Vagina (tissue), 2 donors: Measurements from ENCODE around the gene CCDC148. TPM values are rescaled to one million over a fixed set of nuclear protein-coding genes. Genes with fewer than 3 reads are reported as not detected.

ENCODE experiments used
- DNase-seq, 2 donors: peaks; one replicate each; pipeline ENCODE4 v3.0.0-alpha.2; 2017; ENCODE audit errors: extremely low spot score in 2 of 2
- H3K27ac ChIP-seq: fragments of 200-600 bp; sonication (generic); one replicate; pipeline ENCODE4 v1.5.1; 2019
- H3K27me3 ChIP-seq: fragments of 200-600 bp; sonication (generic); one replicate; pipeline ENCODE4 v1.5.1; 2019
- H3K36me3 ChIP-seq, 2 donors: fragments of 200-600 bp; sonication (generic); one replicate each; pipeline ENCODE4 v1.5.1; 2017 to 2019
- H3K4me1 ChIP-seq: fragments of 200-600 bp; sonication (generic); one replicate; pipeline ENCODE4 v1.5.1; 2019
- H3K4me3 ChIP-seq, 2 donors: fragments of 200-600 bp; sonication (generic); 1 replicate in 1 of 2; 2 replicates in 1 of 2; pipeline ENCODE4 v1.5.1; 2016 to 2019
- H3K9me3 ChIP-seq: fragments of 200-600 bp; sonication (generic); one replicate; pipeline ENCODE4 v1.5.1; 2019
- CTCF ChIP-seq, 3 experiments: fragments of 450-650 bp in 2 of 3; fragments of 200-600 bp in 1 of 3; sonication (generic) in 1 of 3; IDR thresholded peaks; one replicate each; pipeline ENCODE4 v1.5.1; 2017 to 2019; ENCODE audit warnings: antibody characterized with exemption in 3 of 3, mild to moderate bottlenecking in 2 of 3, moderate library complexity in 2 of 3
- POLR2A ChIP-seq, 2 donors: fragments of 450-650 bp; IDR thresholded peaks; one replicate each; pipeline ENCODE4 v1.6.1; 2017; ENCODE audit warnings: antibody characterized with exemption in 2 of 2, mild to moderate bottlenecking in 2 of 2, moderate library complexity in 2 of 2
- POLR2AphosphoS5 ChIP-seq, 2 donors: sonication (generic); formaldehyde crosslinking; IDR thresholded peaks; one replicate each; pipeline ENCODE4 v1.9.0; 2017; ENCODE audit warnings: antibody characterized with exemption in 2 of 2, mild to moderate bottlenecking in 2 of 2, low read depth in 1 of 2; ENCODE audit not compliant: insufficient read depth in 1 of 2
- intact Hi-C: fragments of 100-400 bp; cut with DNase I; formaldehyde crosslinking; loops from one replicate; pipeline ENCODE4 v1.15.1; 2023
- total RNA-seq: library from RNA; depleted of rRNA; stranded (reverse); fragments of >200 nt; gene quantifications from one replicate; pipeline ENCODE4 v1.2.3, GENCODE V29; 2016

Gene CCDC148
- total RNA-seq, 1 donor from 2014 or later: not detected

- Histone ChIP-seq H3K9me3 (no peaks in the 10 kb centered on the region), H3K4me1 (no peaks in the 10 kb centered on the region), H3K27me3 (no peaks in the 10 kb centered on the region), H3K27ac (no peak overlapping the region), H3K4me3 (no peak overlapping the region), H3K36me3 (no peaks in the 10 kb centered on the region)
- intact Hi-C loops: no loop called here
- TF ChIP-seq POLR2A (IDR thresholded peaks at IDR 0.05) (no peak), CTCF (IDR thresholded peaks at IDR 0.05) (no peak), POLR2AphosphoS5 (IDR thresholded peaks at IDR 0.05; ENCODE audit: insufficient read depth in 1 of 2, low read depth in 1 of 2) (no peak)
- no peak for DNase-seq
Measured at GRCh38 chr2:158380746-158381145, 75.8 kb downstream of the CCDC148 start.

- H3K9me3 ChIP-seq: no peaks in the 10 kb centered on the region
- no peak for DNase-seq
- TF ChIP-seq CTCF (IDR thresholded peaks at IDR 0.05) (no peak), POLR2A (IDR thresholded peaks at IDR 0.05) (no peak), POLR2AphosphoS5 (IDR thresholded peaks at IDR 0.05; ENCODE audit: insufficient read depth in 1 of 2, low read depth in 1 of 2) (no peak)
- H3K27ac ChIP-seq: no peak overlapping the region
- intact Hi-C loops: no loop called here
- no peak overlapping the region for H3K4me3 ChIP-seq
- no peaks in the 10 kb centered on the region for H3K4me1 ChIP-seq
- H3K27me3 ChIP-seq: no peaks in the 10 kb centered on the region
- no peaks in the 10 kb centered on the region for H3K36me3 ChIP-seq
Measured at GRCh38 chr2:158378926-158379325, 77.6 kb downstream of the CCDC148 start.

- H3K27ac ChIP-seq: no peak overlapping the region
- intact Hi-C loops: no loop called here
- TF ChIP-seq POLR2A (IDR thresholded peaks at IDR 0.05) (no peak), CTCF (IDR thresholded peaks at IDR 0.05) (no peak), POLR2AphosphoS5 (IDR thresholded peaks at IDR 0.05; ENCODE audit: insufficient read depth in 1 of 2, low read depth in 1 of 2) (no peak)
- no peaks in the 10 kb centered on the region for H3K36me3 ChIP-seq
- H3K4me3 ChIP-seq: no peak overlapping the region
- no peak for DNase-seq
- H3K27me3 ChIP-seq: no peaks in the 10 kb centered on the region
- H3K4me1 ChIP-seq: no peaks in the 10 kb centered on the region
- H3K9me3 ChIP-seq: no peaks in the 10 kb centered on the region
Measured at GRCh38 chr2:158366342-158366741, 90.2 kb downstream of the CCDC148 start.

GRCh38 chr2:158359846-158360245, 96.7 kb downstream of the CCDC148 start:
- no peak for TF ChIP-seq POLR2AphosphoS5 (IDR thresholded peaks at IDR 0.05; ENCODE audit: insufficient read depth in 1 of 2, low read depth in 1 of 2)
- no peak for TF ChIP-seq CTCF (IDR thresholded peaks at IDR 0.05)
- no peak for TF ChIP-seq POLR2A (IDR thresholded peaks at IDR 0.05)
- no peaks in the 10 kb centered on the region for H3K36me3 ChIP-seq
- H3K9me3 ChIP-seq: no peaks in the 10 kb centered on the region
- H3K27me3 ChIP-seq: no peaks in the 10 kb centered on the region
- no peak overlapping the region for H3K4me3 ChIP-seq
- no peaks in the 10 kb centered on the region for H3K4me1 ChIP-seq
- no peak for DNase-seq
- intact Hi-C loops: no loop called here
- H3K27ac ChIP-seq: no peak overlapping the region

GRCh38 chr2:158357699-158358098, 98.9 kb downstream of the CCDC148 start:
- TF ChIP-seq POLR2A (IDR thresholded peaks at IDR 0.05): no peak
- no peak for TF ChIP-seq CTCF (IDR thresholded peaks at IDR 0.05)
- no peak for TF ChIP-seq POLR2AphosphoS5 (IDR thresholded peaks at IDR 0.05; ENCODE audit: insufficient read depth in 1 of 2, low read depth in 1 of 2)
- no peak overlapping the region for H3K27ac ChIP-seq
- H3K27me3 ChIP-seq: no peaks in the 10 kb centered on the region
- no peak overlapping the region for H3K4me3 ChIP-seq
- no peaks in the 10 kb centered on the region for H3K9me3 ChIP-seq
- no peaks in the 10 kb centered on the region for H3K4me1 ChIP-seq
- no peak for DNase-seq
- intact Hi-C loops: no loop called here
- no peaks in the 10 kb centered on the region for H3K36me3 ChIP-seq
